KBM-7 (cell line): ENCODE results near the gene SYT9.

ENCODE experiments used
- DNase-seq: peaks from one replicate; pipeline ENCODE4 v3.0.0-alpha.2; 2015
- in situ Hi-C: fragments of 300-500 bp; cut with MboI; formaldehyde crosslinking; loops from 2 replicates; pipeline ENCODE4 v1.14.3; 2020; ENCODE audit warnings: low sequenced_read_pairs, low pct_unique_long_range_greater_than_20kb, mixed read lengths

SYT9 gene

GRCh38 chr11:7488681-7489080 lies 237.0 kb downstream of the SYT9 start:
- no peak for DNase-seq
- in situ Hi-C loops: no loop called here

GRCh38 chr11:7489376-7489775 lies 237.7 kb downstream of the SYT9 start:
- DNase-seq: no peak

GRCh38 chr11:7490054-7490453 lies 238.3 kb downstream of the SYT9 start:
- in situ Hi-C loops: no loop called here
- no peak for DNase-seq

More at GRCh38 chr11:7489376-7489775, 237.7 kb downstream of the SYT9 start:
- in situ Hi-C loops: no loop called here

- in situ Hi-C loops: no loop called here
Observed at GRCh38 chr11:7490535-7490934, 238.8 kb downstream of the SYT9 start.

GRCh38 chr11:7492253-7492652 lies 240.5 kb downstream of the SYT9 start:
- no peak for DNase-seq
- in situ Hi-C loops: no loop called here

More at GRCh38 chr11:7490535-7490934, 238.8 kb downstream of the SYT9 start:
- no peak for DNase-seq

GRCh38 chr11:7493670-7494069 lies 242.0 kb downstream of the SYT9 start:
- in situ Hi-C loops: no loop called here
- DNase-seq: no peak

GRCh38 chr11:7494086-7494745 lies 242.5 kb downstream of the SYT9 start:
- in situ Hi-C loops: no loop called here
- DNase-seq: no peak

GRCh38 chr11:7495882-7496551 lies 244.3 kb downstream of the SYT9 start:
- in situ Hi-C loops: no loop called here
- DNase-seq: peak; percentile 58

- in situ Hi-C loops: no loop called here
- peak; percentile 30 for DNase-seq
Observed at GRCh38 chr11:7498193-7498592, 246.5 kb downstream of the SYT9 start.

GRCh38 chr11:7499081-7499480 lies 247.4 kb downstream of the SYT9 start:
- no peak for DNase-seq

GRCh38 chr11:7500251-7500650 lies 248.5 kb downstream of the SYT9 start:
- in situ Hi-C loops: no loop called here
- no peak for DNase-seq

More at GRCh38 chr11:7499081-7499480, 247.4 kb downstream of the SYT9 start:
- in situ Hi-C loops: no loop called here

GRCh38 chr11:7501251-7501650 lies 249.5 kb downstream of the SYT9 start:
- no peak for DNase-seq
- in situ Hi-C loops: no loop called here

- no peak for DNase-seq
- in situ Hi-C loops: no loop called here
Observed at GRCh38 chr11:7501894-7502293, 250.2 kb downstream of the SYT9 start.

GRCh38 chr11:7506243-7506642 lies 254.5 kb downstream of the SYT9 start:
- in situ Hi-C loops: no loop called here
- DNase-seq: no peak

GRCh38 chr11:7508087-7508486 lies 256.4 kb downstream of the SYT9 start:
- in situ Hi-C loops: no loop called here
- DNase-seq: no peak

- in situ Hi-C loops: no loop called here
- no peak for DNase-seq
Observed at GRCh38 chr11:7509966-7510365, 258.3 kb downstream of the SYT9 start.

GRCh38 chr11:7511401-7511800 lies 259.7 kb downstream of the SYT9 start:
- in situ Hi-C loops: no loop called here
- peak; percentile 25 for DNase-seq

- in situ Hi-C loops: no loop called here
- DNase-seq: peak; percentile 88
Observed at GRCh38 chr11:7512525-7513233, 261.0 kb downstream of the SYT9 start.

- in situ Hi-C loops: no loop called here
- peak; percentile 71 for DNase-seq
Observed at GRCh38 chr11:7513234-7514098, 261.8 kb downstream of the SYT9 start, which contains the start of gene PPFIBP2. PPFIBP2 (plus strand) TSS chr11:7513999; CDS start chr11:7549476, 35,477 bp downstream.
